ENCODE results near the gene TIMM29. TPM values are rescaled to one million over a fixed set of nuclear protein-coding genes. Genes with fewer than 3 reads are reported as not detected.

TIMM29 gene
- total and polyA plus RNA-seq, 9 of the 15 experiments (the other 6 are each of a cell fraction or from before 2014, with no cell fraction given) = 2.4 to 29.4 (median 16.3) TPM

DNA sequence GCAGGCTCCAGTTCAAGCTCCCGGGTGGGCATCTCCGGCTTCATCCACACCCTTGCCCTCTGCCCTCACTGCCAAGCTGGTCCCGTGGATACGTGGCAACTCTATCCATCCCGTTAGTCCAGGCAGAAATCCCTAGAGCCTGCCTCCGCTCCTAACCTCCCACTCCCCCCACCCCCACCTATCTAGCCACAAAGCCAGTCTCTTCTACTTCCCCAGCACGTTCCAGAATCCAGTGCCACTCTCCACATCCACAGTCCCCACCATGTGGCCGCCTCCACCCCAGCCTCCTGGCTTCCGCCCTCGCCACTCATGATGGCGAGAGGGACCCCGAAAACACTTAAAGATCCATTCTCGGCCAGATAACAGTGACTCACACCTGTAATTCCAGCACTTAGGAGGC lies 4.0 kb upstream of the TIMM29 start (continued):
- TF ChIP-seq, protein P1, sequence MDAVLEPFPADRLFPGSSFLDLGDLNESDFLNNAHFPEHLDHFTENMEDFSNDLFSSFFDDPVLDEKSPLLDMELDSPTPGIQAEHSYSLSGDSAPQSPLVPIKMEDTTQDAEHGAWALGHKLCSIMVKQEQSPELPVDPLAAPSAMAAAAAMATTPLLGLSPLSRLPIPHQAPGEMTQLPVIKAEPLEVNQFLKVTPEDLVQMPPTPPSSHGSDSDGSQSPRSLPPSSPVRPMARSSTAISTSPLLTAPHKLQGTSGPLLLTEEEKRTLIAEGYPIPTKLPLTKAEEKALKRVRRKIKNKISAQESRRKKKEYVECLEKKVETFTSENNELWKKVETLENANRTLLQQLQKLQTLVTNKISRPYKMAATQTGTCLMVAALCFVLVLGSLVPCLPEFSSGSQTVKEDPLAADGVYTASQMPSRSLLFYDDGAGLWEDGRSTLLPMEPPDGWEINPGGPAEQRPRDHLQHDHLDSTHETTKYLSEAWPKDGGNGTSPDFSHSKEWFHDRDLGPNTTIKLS (IDR thresholded peaks at IDR 0.05; ENCODE audit: borderline replicate concordance, low read depth) = no peak
- TF ChIP-seq RB1 (IDR thresholded peaks at IDR 0.05; ENCODE audit: low read depth) (no peak), MED1 (CRISPR knock-in tag; IDR thresholded peaks at IDR 0.05; ENCODE audit: borderline replicate concordance) (no peak), KDM2B (CRISPR knock-in tag; IDR thresholded peaks at IDR 0.05) (no peak), RFX5 (IDR thresholded peaks at IDR 0.05; ENCODE audit: low read depth, low read length) (no peak), POLR2AphosphoS5 (IDR thresholded peaks at IDR 0.05; ENCODE audit: control insufficient read depth, insufficient read depth, low read depth, low read length) (no peak), L3MBTL2 (IDR thresholded peaks at IDR 0.05) (no peak), U2AF1 (optimal IDR thresholded peaks at IDR 0.05; ENCODE audit: low read depth, low read length) (no peak), PRPF4 (IDR thresholded peaks at IDR 0.05; ENCODE audit: insufficient read depth, low read depth, low read length, poor library complexity, severe bottlenecking) (no peak), XRCC5 (IDR thresholded peaks at IDR 0.05; ENCODE audit: low read depth, low read length) (no peak), POLR2AphosphoS2 (IDR thresholded peaks at IDR 0.05; ENCODE audit: low read length) (no peak), TCF3 (CRISPR knock-in tag; IDR thresholded peaks at IDR 0.05) (no peak), ZNF224 (CRISPR knock-in tag; IDR thresholded peaks at IDR 0.05) (no peak), FOXJ2 (tag; IDR thresholded peaks at IDR 0.05) (no peak)
- TF ChIP-seq, protein P2, sequence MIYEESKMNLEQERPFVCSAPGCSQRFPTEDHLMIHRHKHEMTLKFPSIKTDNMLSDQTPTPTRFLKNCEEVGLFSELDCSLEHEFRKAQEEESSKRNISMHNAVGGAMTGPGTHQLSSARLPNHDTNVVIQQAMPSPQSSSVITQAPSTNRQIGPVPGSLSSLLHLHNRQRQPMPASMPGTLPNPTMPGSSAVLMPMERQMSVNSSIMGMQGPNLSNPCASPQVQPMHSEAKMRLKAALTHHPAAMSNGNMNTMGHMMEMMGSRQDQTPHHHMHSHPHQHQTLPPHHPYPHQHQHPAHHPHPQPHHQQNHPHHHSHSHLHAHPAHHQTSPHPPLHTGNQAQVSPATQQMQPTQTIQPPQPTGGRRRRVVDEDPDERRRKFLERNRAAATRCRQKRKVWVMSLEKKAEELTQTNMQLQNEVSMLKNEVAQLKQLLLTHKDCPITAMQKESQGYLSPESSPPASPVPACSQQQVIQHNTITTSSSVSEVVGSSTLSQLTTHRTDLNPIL (CRISPR knock-in tag; IDR thresholded peaks at IDR 0.05) = no peak
- TF ChIP-seq, protein P3, sequence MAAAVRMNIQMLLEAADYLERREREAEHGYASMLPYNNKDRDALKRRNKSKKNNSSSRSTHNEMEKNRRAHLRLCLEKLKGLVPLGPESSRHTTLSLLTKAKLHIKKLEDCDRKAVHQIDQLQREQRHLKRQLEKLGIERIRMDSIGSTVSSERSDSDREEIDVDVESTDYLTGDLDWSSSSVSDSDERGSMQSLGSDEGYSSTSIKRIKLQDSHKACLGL (CRISPR knock-in tag; IDR thresholded peaks at IDR 0.05; ENCODE audit: borderline replicate concordance, poor library complexity, severe bottlenecking) = no peak
- TF ChIP-seq, protein P4, sequence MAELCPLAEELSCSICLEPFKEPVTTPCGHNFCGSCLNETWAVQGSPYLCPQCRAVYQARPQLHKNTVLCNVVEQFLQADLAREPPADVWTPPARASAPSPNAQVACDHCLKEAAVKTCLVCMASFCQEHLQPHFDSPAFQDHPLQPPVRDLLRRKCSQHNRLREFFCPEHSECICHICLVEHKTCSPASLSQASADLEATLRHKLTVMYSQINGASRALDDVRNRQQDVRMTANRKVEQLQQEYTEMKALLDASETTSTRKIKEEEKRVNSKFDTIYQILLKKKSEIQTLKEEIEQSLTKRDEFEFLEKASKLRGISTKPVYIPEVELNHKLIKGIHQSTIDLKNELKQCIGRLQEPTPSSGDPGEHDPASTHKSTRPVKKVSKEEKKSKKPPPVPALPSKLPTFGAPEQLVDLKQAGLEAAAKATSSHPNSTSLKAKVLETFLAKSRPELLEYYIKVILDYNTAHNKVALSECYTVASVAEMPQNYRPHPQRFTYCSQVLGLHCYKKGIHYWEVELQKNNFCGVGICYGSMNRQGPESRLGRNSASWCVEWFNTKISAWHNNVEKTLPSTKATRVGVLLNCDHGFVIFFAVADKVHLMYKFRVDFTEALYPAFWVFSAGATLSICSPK (IDR thresholded peaks at IDR 0.05; ENCODE audit: borderline replicate concordance) = no peak

Data from K562 (cell line).